Activated effector memory CD4-positive, alpha-beta T cell treated with anti-CD3 and anti-CD28 coated beads, Interleukin-2, amount 50 U/mL, for 16 hours (primary cell): ENCODE results near the gene FRAT2.

Source experiments
- DNase-seq: peaks from one replicate; pipeline ENCODE4 v3.0.0-alpha.2; 2020

Gene FRAT2

GRCh38 chr10:97323501-97323900 lies 11.0 kb downstream of the FRAT2 start:
- no peak for DNase-seq

- DNase-seq, result no peak
These were observed 12.7 kb downstream of the FRAT2 start for GRCh38 chr10:97321804-97322190.

- no peak for DNase-seq
These were observed 13.3 kb downstream of the FRAT2 start for GRCh38 chr10:97321032-97321803.

GRCh38 chr10:97320480-97321031 lies 14.0 kb downstream of the FRAT2 start:
- peak; percentile 73 for DNase-seq

- DNase-seq, result peak; percentile 88
These were observed 14.7 kb downstream of the FRAT2 start for GRCh38 chr10:97319671-97320479.

GRCh38 chr10:97318772-97319651 lies 15.5 kb downstream of the FRAT2 start, which contains the start of gene FRAT1:
FRAT1 (plus strand) TSS chr10:97319271; CDS start chr10:97319454, 183 bp downstream.
- DNase-seq, result peak; percentile 96

GRCh38 chr10:97314671-97315070 lies 19.9 kb downstream of the FRAT2 start:
- no peak for DNase-seq

- DNase-seq, result no peak
These were observed 21.6 kb downstream of the FRAT2 start for GRCh38 chr10:97312897-97313296.

GRCh38 chr10:97311111-97311626 lies 23.4 kb downstream of the FRAT2 start:
- DNase-seq, result no peak

- no peak for DNase-seq
These were observed 26.4 kb downstream of the FRAT2 start for GRCh38 chr10:97307866-97308780.

- DNase-seq, result no peak
These were observed 27.1 kb downstream of the FRAT2 start for GRCh38 chr10:97307441-97307840.

- DNase-seq, result no peak
These were observed 32.3 kb downstream of the FRAT2 start for GRCh38 chr10:97302088-97302791.

GRCh38 chr10:97300980-97301379 lies 33.5 kb downstream of the FRAT2 start:
- DNase-seq, result no peak

GRCh38 chr10:97298223-97298571 lies 36.3 kb downstream of the FRAT2 start:
- no peak for DNase-seq

- no peak for DNase-seq
These were observed 36.8 kb downstream of the FRAT2 start for GRCh38 chr10:97297556-97298222.

- no peak for DNase-seq
These were observed 41.7 kb downstream of the FRAT2 start for GRCh38 chr10:97292862-97293198.

- DNase-seq, result peak; percentile 96
These were observed 42.2 kb downstream of the FRAT2 start, which contains the start of gene ARHGAP19 for GRCh38 chr10:97292097-97292861. ARHGAP19 (minus strand) TSS chr10:97292637; CDS start chr10:97292627, 10 bp downstream.

- no peak for DNase-seq
These were observed 43.0 kb downstream of the FRAT2 start for GRCh38 chr10:97291357-97292096.
